Effector memory CD4-positive, alpha-beta T cell (primary cell): ENCODE data around the gene CAMK2N1.
A peak's percentile ranks its signal among the peaks of the same experiment; 100 is the strongest.

Experiments used
- DNase-seq, 3 donors: peaks; one replicate each; pipeline ENCODE4 v3.0.0-alpha.2; 2020
- H3K27ac ChIP-seq: 2 replicates; pipeline ENCODE4 v1.7.0; 2013; ENCODE audit warnings: mild to moderate bottlenecking, low read length, moderate library complexity; ENCODE audit not compliant: insufficient read depth, poor library complexity, severe bottlenecking
- H3K27me3 ChIP-seq: replicated peaks from 2 replicates; pipeline ENCODE4 v1.7.0; 2013; ENCODE audit warnings: mild to moderate bottlenecking, low read length; ENCODE audit not compliant: insufficient read depth, control insufficient read depth, poor library complexity, severe bottlenecking
- H3K36me3 ChIP-seq: 2 replicates; pipeline ENCODE4 v1.7.0; 2013; ENCODE audit warnings: mild to moderate bottlenecking, low read length, moderate library complexity; ENCODE audit not compliant: control insufficient read depth, insufficient read depth
- H3K4me1 ChIP-seq: 2 replicates; pipeline ENCODE4 v1.7.0; 2013; ENCODE audit warnings: low read length, mild to moderate bottlenecking; ENCODE audit not compliant: control insufficient read depth, insufficient read depth, poor library complexity, severe bottlenecking
- H3K4me3 ChIP-seq: 2 replicates; pipeline ENCODE4 v1.7.0; 2013; ENCODE audit warnings: low read length, low read depth, mild to moderate bottlenecking; ENCODE audit not compliant: insufficient read depth, poor library complexity, severe bottlenecking
- H3K9me3 ChIP-seq: 2 replicates; pipeline ENCODE4 v1.7.0; 2013; ENCODE audit warnings: mild to moderate bottlenecking, low read length, moderate library complexity; ENCODE audit not compliant: control insufficient read depth

CAMK2N1 gene

DNA sequence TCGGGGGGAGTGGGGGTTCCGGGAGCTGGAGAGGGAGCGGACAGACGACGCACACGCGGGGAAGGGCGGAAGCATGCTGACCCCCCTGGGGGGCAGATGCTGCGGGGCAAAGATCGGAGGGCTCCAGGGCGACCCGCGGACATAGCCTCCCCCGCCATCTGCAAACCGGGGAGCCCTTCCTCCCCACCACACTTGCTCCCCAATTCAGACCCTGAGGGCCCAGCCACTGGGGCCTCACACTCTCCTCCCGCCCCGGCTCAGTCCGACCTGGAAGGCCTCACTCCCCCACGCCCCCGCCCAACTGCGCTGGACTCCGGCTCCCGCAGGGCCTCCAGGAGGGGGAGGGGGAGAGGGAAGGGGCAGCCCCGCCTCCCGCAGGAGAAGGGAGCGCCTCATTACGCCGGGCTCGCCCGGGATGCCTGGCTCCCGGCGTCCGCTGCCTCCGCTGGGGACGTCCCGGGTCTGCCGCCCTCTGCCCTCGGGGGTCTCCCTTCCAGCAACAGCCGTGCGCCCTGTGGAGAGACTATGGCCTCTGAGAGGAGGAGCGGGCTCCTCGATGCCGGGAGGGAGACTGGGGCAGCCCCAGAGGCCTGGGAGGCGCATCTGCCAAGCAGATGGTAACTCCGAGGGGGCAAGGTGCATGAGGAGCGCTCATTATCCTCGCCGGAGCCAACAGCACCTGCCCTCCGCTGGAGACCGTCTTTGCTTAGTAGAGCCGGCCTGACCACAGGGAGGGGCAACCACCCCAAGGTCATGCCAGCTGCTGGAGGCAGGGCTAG is 636 bp upstream of the CAMK2N1 start:
- Histone ChIP-seq H3K36me3 (no peaks in the 10 kb centered on the region), H3K9me3 (no peaks in the 10 kb centered on the region)

GRCh38 chr1:20484519-20485462 is 1.2 kb downstream of the CAMK2N1 start:
- Histone ChIP-seq H3K9me3 (no peaks in the 10 kb centered on the region), H3K4me3 (peak overlapping the region; percentile 72), H3K27ac (no peak overlapping the region), H3K27me3 (peaks cover 19% of the 10 kb centered on the region), H3K4me1 (peaks cover 23% of the 10 kb centered on the region), H3K36me3 (no peaks in the 10 kb centered on the region)
- no peak for DNase-seq

More for the DNA sequence above, 636 bp upstream of the CAMK2N1 start:
- no peak for DNase-seq
- Histone ChIP-seq H3K27me3 (peaks cover 19% of the 10 kb centered on the region), H3K4me3 (peak overlapping the region; percentile 67), H3K4me1 (peaks cover 23% of the 10 kb centered on the region), H3K27ac (no peak overlapping the region)

- peak overlapping the region; percentile 72 for H3K4me3 ChIP-seq
- H3K9me3 ChIP-seq: no peaks in the 10 kb centered on the region
- peaks cover 19% of the 10 kb centered on the region for H3K27me3 ChIP-seq
- no peak overlapping the region for H3K27ac ChIP-seq
- H3K36me3 ChIP-seq: no peaks in the 10 kb centered on the region
- peaks cover 23% of the 10 kb centered on the region for H3K4me1 ChIP-seq
- DNase-seq: no peak
Observed at GRCh38 chr1:20483833-20484518, 2.0 kb downstream of the CAMK2N1 start.

DNA sequence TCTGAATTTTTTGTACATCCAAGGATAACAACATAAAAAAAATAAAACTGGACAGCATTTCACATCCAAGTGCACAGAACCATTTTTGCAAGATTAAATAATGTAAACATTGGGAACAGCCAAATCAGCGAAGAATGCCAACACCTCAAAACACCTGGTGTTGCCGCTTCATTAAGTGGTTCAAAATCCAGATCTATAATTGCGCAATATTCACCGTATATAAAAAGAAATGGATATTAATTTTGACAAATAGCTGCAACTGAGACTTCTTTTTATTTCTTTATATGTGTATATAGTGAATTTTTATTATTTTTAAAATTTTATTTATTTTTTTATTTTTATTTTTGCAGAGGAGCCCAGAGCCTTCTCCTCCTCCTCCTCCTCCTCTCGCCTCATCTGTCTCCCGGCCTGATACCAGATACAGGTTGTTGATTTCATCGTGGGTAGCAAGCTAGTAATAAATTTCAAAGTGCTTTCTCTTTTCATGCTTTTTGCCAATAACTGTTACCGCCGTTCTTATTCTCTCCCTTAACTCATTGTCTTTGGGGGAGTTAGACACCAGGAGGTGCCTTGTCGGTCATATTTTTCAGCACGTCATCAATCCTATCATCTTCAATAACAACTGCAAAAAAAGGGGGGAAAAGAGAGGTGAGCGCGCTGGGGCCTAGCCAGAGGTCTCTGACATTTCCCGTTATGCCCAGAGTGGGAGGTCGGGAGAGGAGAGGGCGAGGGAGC is 2.7 kb downstream of the CAMK2N1 start:
- Histone ChIP-seq H3K9me3 (no peaks in the 10 kb centered on the region), H3K27ac (no peak overlapping the region), H3K36me3 (no peaks in the 10 kb centered on the region), H3K27me3 (peaks cover 19% of the 10 kb centered on the region), H3K4me3 (no peak overlapping the region), H3K4me1 (peaks cover 23% of the 10 kb centered on the region)
- DNase-seq: no peak

GRCh38 chr1:20481643-20482498 is 4.1 kb downstream of the CAMK2N1 start:
- no peak overlapping the region for H3K27ac ChIP-seq
- H3K27me3 ChIP-seq: peaks cover 21% of the 10 kb centered on the region
- H3K4me1 ChIP-seq: peaks cover 21% of the 10 kb centered on the region
- no peak for DNase-seq
- H3K36me3 ChIP-seq: no peaks in the 10 kb centered on the region
- no peaks in the 10 kb centered on the region for H3K9me3 ChIP-seq
- H3K4me3 ChIP-seq: no peak overlapping the region

GRCh38 chr1:20480951-20481617 is 4.9 kb downstream of the CAMK2N1 start:
- Histone ChIP-seq H3K4me3 (no peak overlapping the region), H3K4me1 (peaks cover 18% of the 10 kb centered on the region), H3K36me3 (no peaks in the 10 kb centered on the region), H3K27ac (no peak overlapping the region), H3K27me3 (peaks cover 29% of the 10 kb centered on the region), H3K9me3 (no peaks in the 10 kb centered on the region)
- DNase-seq: no peak

DNA sequence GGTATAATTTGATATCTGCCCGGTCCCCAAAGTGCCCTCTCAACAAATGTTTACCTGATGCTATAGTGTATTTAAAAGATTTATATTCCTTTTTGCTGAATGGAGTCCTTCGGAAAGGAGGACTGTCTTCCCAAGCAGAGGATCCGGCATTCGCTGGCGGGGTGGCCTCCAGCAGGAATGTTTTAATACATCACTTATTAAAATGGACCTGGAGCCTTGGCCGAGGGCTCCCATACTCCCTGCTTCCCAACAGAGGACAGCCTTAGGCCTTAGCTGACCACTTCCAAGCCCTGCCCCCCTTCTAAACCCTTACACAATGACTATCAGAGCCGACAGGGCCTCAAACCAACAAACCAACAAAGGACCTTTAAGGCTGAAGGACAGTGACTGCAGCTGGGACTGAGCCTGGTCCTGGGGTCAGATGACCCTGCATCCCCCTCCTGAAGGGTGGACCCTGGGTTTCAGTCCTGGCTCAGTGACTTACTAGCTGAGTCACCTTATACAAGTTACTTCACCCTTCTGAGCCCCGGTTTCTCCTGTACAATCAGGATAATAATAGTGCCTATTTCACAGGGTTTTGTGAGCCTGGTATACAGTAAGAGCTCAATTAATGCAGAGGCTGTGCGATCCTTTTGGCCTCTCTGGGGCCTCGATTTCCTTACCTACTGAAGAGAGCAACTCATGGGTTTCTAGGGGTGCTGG is 5.6 kb downstream of the CAMK2N1 start:
- DNase-seq: no peak
- H3K9me3 ChIP-seq: no peaks in the 10 kb centered on the region
- no peak overlapping the region for H3K27ac ChIP-seq
- H3K4me1 ChIP-seq: peaks cover 18% of the 10 kb centered on the region
- H3K4me3 ChIP-seq: no peak overlapping the region
- H3K27me3 ChIP-seq: peaks cover 33% of the 10 kb centered on the region
- H3K36me3 ChIP-seq: no peaks in the 10 kb centered on the region

DNA sequence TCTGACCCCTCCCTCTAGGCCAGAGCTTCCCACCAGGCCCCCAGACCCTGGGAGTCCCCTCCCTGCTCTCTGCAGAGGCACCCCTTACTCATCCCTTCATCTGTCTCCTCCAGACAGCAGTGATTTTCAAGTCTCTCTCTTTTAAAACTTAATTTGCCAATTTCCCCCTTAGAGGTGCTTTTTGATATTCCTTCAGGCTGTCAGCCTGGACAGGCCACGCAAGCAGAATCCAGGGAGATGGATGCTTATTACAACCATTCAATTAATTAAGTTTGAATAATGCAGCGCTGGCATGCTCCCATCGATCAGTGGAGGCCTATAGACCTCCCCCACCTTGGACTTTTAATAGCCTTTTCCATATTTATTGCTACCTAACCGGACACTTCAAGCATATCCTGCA is 6.2 kb downstream of the CAMK2N1 start:
- H3K4me1 ChIP-seq: peaks cover 15% of the 10 kb centered on the region
- no peaks in the 10 kb centered on the region for H3K36me3 ChIP-seq
- no peaks in the 10 kb centered on the region for H3K9me3 ChIP-seq
- H3K27ac ChIP-seq: no peak overlapping the region
- H3K4me3 ChIP-seq: no peak overlapping the region
- DNase-seq: no peak
- H3K27me3 ChIP-seq: peaks cover 31% of the 10 kb centered on the region
